ENCODE results near the gene PTCH2. TPM values are rescaled to one million over a fixed set of nuclear protein-coding genes. Genes with fewer than 3 reads are reported as not detected.

PTCH2 gene
- total RNA-seq, 1 experiment from 2014 or later: 0.79 TPM

GRCh38 chr1:44801491-44802305 lies 41.4 kb downstream of the PTCH2 start:
- H3K27me3 Mint-ChIP-seq (ENCODE audit: low read depth): peaks cover 3% of the 10 kb centered on the region
- no CpG with 5 or more reads among the region's 13 CpGs for WGBS (ENCODE audit: extremely low coverage, insufficient read length, low lambda C conversion rate)

More at GRCh38 chr1:44801491-44802305, 41.4 kb downstream of the PTCH2 start:
- no peak overlapping the region for H3K4me2 ChIP-seq (ENCODE audit: insufficient read depth, insufficient read length, low read length)
- no peak overlapping the region for H4K5ac ChIP-seq (ENCODE audit: insufficient read length, low read depth, low read length)
- no peaks in the 10 kb centered on the region for H3K27me3 ChIP-seq (ENCODE audit: insufficient read depth, low read length)
- no peak overlapping the region for H4K8ac ChIP-seq (replicated peaks; ENCODE audit: insufficient read length, low read depth, low read length)
- H3K9me3 Mint-ChIP-seq: no peaks in the 10 kb centered on the region
- H2AFZ ChIP-seq (ENCODE audit: low read length): no peak overlapping the region
- no peak overlapping the region for H2BK5ac ChIP-seq (ENCODE audit: insufficient read length, low read length)
- H2BK12ac ChIP-seq (ENCODE audit: insufficient read length, low read depth, low read length): no peak overlapping the region
- H3K56ac ChIP-seq (ENCODE audit: insufficient read length, low read depth, low read length): no peak overlapping the region
- no peak overlapping the region for H3K14ac ChIP-seq (ENCODE audit: insufficient read depth, low read length)
- H3K36me3 Mint-ChIP-seq (ENCODE audit: insufficient read depth in 1 of 3, low read depth in 3 of 3): peaks cover 3 to 38% (median 26%) of the 10 kb centered on the region in 3 experiments
- peaks cover under 1% of the 10 kb centered on the region; the same call in 1 of the 2 replicates for H3K4me1 ChIP-seq (ENCODE audit: insufficient read depth, low read length)
- no peak overlapping the region for H3K23ac ChIP-seq (ENCODE audit: insufficient read length, low read depth, low read length)
- TF ChIP-seq, protein P1, sequence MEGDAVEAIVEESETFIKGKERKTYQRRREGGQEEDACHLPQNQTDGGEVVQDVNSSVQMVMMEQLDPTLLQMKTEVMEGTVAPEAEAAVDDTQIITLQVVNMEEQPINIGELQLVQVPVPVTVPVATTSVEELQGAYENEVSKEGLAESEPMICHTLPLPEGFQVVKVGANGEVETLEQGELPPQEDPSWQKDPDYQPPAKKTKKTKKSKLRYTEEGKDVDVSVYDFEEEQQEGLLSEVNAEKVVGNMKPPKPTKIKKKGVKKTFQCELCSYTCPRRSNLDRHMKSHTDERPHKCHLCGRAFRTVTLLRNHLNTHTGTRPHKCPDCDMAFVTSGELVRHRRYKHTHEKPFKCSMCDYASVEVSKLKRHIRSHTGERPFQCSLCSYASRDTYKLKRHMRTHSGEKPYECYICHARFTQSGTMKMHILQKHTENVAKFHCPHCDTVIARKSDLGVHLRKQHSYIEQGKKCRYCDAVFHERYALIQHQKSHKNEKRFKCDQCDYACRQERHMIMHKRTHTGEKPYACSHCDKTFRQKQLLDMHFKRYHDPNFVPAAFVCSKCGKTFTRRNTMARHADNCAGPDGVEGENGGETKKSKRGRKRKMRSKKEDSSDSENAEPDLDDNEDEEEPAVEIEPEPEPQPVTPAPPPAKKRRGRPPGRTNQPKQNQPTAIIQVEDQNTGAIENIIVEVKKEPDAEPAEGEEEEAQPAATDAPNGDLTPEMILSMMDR (conservative IDR thresholded peaks at IDR 0.05): no peak
- H2BK20ac ChIP-seq (ENCODE audit: low read depth, low read length, poor library complexity, severe bottlenecking): no peak overlapping the region
- H3K9ac ChIP-seq (ENCODE audit: extremely low read depth, insufficient read length, low read length): no peak overlapping the region
- H2AK5ac ChIP-seq (ENCODE audit: insufficient read length, low read length): no peak overlapping the region
- no peak overlapping the region for H3K18ac ChIP-seq (ENCODE audit: insufficient read length, low read depth, low read length)
- H3K79me2 ChIP-seq (ENCODE audit: insufficient read depth, low read length): no peaks in the 10 kb centered on the region
- H3K4me1 Mint-ChIP-seq: peaks cover 12 to 19% of the 10 kb centered on the region in 2 experiments
- no peak overlapping the region for H2BK15ac ChIP-seq (ENCODE audit: low read depth, low read length)
- no peak overlapping the region for H3K27ac Mint-ChIP-seq
- H3T11ph ChIP-seq (ENCODE audit: low read length): no peak overlapping the region
- no peaks in the 10 kb centered on the region for H3K9me3 ChIP-seq (ENCODE audit: control insufficient read depth, low read depth, low read length)
- no peak overlapping the region for H3K4ac ChIP-seq (ENCODE audit: low read depth, low read length)
- H3K27ac ChIP-seq (ENCODE audit: insufficient read length, low read depth, low read length): no peak overlapping the region
- H3K23me2 ChIP-seq (ENCODE audit: insufficient read length, low read depth, low read length, poor library complexity, severe bottlenecking): peaks cover 9% of the 10 kb centered on the region
- no peak overlapping the region for H2BK120ac ChIP-seq (ENCODE audit: low read depth, low read length, poor library complexity, severe bottlenecking)
- DNase-seq: peak; percentile 31
- H4K91ac ChIP-seq (ENCODE audit: insufficient read length, low read depth, low read length): no peak overlapping the region
- H3K4me3 Mint-ChIP-seq: peak overlapping the region; percentile 84 to 86; a peak in 4 of 5 replicates
- H3K79me1 ChIP-seq (ENCODE audit: insufficient read depth, low read depth, low read length, poor library complexity, severe bottlenecking): no peaks in the 10 kb centered on the region
- no peaks in the 10 kb centered on the region for H4K20me1 ChIP-seq (ENCODE audit: control insufficient read depth, insufficient read depth, insufficient read length)
